Esophagus squamous epithelium (tissue), 4 donors: Measurements from ENCODE around the gene USP21.

Experiments used
- POLR2A ChIP-seq, 4 donors: fragments of 450-650 bp; IDR thresholded peaks; one replicate each; pipeline ENCODE4 v1.6.1; 2017; ENCODE audit warnings: antibody characterized with exemption in 4 of 4, mild to moderate bottlenecking in 4 of 4, moderate library complexity in 3 of 4
- TF ChIP-seq, protein P1 (sequence below), 6 experiments: fragments of 450-650 bp in 4 of 6; fragments of 200-600 bp in 2 of 6; sonication (generic) in 2 of 6; IDR thresholded peaks; one replicate each; pipeline ENCODE4 v1.5.1; 2016 to 2019; ENCODE audit warnings: antibody characterized with exemption in 6 of 6, mild to moderate bottlenecking in 4 of 6, moderate library complexity in 4 of 6

DNA sequence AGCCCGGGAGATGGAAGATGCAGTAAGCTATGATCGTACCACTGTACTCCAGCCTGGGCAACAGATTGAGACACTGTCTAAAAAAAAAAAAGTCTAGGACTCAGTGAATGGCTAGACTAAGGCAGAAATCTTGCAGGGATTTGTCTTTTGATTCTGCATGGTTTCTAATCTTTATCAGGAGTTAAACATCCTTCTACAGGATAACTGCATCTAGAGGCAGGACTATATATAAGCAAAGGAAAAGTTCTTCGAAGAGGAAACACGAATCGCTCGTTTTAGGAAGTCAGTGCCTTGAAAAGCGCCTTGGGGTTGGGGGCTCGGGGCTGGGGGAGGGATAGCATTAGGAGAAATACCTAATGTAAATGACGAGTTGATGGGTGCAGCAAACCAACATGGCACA, 6.1 kb upstream of the USP21 start:
- TF ChIP-seq, protein P1, sequence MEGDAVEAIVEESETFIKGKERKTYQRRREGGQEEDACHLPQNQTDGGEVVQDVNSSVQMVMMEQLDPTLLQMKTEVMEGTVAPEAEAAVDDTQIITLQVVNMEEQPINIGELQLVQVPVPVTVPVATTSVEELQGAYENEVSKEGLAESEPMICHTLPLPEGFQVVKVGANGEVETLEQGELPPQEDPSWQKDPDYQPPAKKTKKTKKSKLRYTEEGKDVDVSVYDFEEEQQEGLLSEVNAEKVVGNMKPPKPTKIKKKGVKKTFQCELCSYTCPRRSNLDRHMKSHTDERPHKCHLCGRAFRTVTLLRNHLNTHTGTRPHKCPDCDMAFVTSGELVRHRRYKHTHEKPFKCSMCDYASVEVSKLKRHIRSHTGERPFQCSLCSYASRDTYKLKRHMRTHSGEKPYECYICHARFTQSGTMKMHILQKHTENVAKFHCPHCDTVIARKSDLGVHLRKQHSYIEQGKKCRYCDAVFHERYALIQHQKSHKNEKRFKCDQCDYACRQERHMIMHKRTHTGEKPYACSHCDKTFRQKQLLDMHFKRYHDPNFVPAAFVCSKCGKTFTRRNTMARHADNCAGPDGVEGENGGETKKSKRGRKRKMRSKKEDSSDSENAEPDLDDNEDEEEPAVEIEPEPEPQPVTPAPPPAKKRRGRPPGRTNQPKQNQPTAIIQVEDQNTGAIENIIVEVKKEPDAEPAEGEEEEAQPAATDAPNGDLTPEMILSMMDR (IDR thresholded peaks at IDR 0.05) = no peak
- TF ChIP-seq POLR2A (IDR thresholded peaks at IDR 0.05) = no peak
